8988T (cell line): Measurements from ENCODE around the gene GPR52.

Experiments
- DNase-seq: peaks from one replicate; pipeline ENCODE4 v3.0.0; 2011

The GPR52 gene

GRCh38 chr1:174469052-174469451 lies 21.3 kb downstream of the GPR52 start:
- no peak for DNase-seq

GRCh38 chr1:174469687-174470086 lies 21.9 kb downstream of the GPR52 start:
- no peak for DNase-seq

GRCh38 chr1:174479281-174479680 lies 31.5 kb downstream of the GPR52 start:
- DNase-seq = no peak

- no peak for DNase-seq
Measured at GRCh38 chr1:174480324-174480723, 32.6 kb downstream of the GPR52 start.

GRCh38 chr1:174491606-174492005 lies 43.8 kb downstream of the GPR52 start:
- DNase-seq = no peak

GRCh38 chr1:174497478-174497877 lies 49.7 kb downstream of the GPR52 start:
- DNase-seq = no peak
